Measurements from ENCODE around the gene LIG1. TPM values are rescaled to one million over a fixed set of nuclear protein-coding genes. Genes with fewer than 3 reads are reported as not detected.

Gene LIG1
- total RNA-seq, 4 donors from 2014 or later, result 30.0 to 66.1 (median 44.4) TPM

GRCh38 chr19:48122421-48122820 lies 47.7 kb downstream of the LIG1 start:
- peaks cover 37% of the 10 kb centered on the region for H3K36me3 ChIP-seq
- DNase-seq (ENCODE audit: low spot score in 2 of 2), result no peak
- no peaks in the 10 kb centered on the region for H3K9me3 ChIP-seq
- no peak overlapping the region for H3K4me3 ChIP-seq
- 69% methylated on average over 14 of the region's 14 CpGs for WGBS
- no peaks in the 10 kb centered on the region for H3K27me3 ChIP-seq
- peaks cover 20% of the 10 kb centered on the region for H3K4me1 ChIP-seq
- TF ChIP-seq EP300 (IDR thresholded peaks at IDR 0.05) (no peak), POLR2A (IDR thresholded peaks at IDR 0.05) (no peak), POLR2AphosphoS5 (IDR thresholded peaks at IDR 0.05) (no peak), CTCF (IDR thresholded peaks at IDR 0.05) (no peak)
- peak overlapping the region; percentile 66 for H3K27ac ChIP-seq

- Histone ChIP-seq H3K36me3 (peaks cover 35% of the 10 kb centered on the region), H3K27ac (peak overlapping the region; percentile 66), H3K27me3 (no peaks in the 10 kb centered on the region), H3K4me3 (no peak overlapping the region), H3K4me1 (peaks cover 20% of the 10 kb centered on the region), H3K9me3 (no peaks in the 10 kb centered on the region)
- DNase-seq (ENCODE audit: low spot score in 2 of 2), result no peak
- 63% methylated on average over 9 of the region's 10 CpGs for WGBS
- no peak for TF ChIP-seq POLR2A (IDR thresholded peaks at IDR 0.05)
- TF ChIP-seq CTCF (IDR thresholded peaks at IDR 0.05), result no peak
- no peak for TF ChIP-seq POLR2AphosphoS5 (IDR thresholded peaks at IDR 0.05)
- no peak for TF ChIP-seq EP300 (IDR thresholded peaks at IDR 0.05)
These were observed 48.2 kb downstream of the LIG1 start for GRCh38 chr19:48121909-48122371.

GRCh38 chr19:48121066-48121465 lies 49.1 kb downstream of the LIG1 start:
- no peaks in the 10 kb centered on the region for H3K9me3 ChIP-seq
- WGBS, result 93% methylated on average over 14 of the region's 14 CpGs
- peaks cover 41% of the 10 kb centered on the region for H3K36me3 ChIP-seq
- H3K27ac ChIP-seq, result no peak overlapping the region
- TF ChIP-seq POLR2AphosphoS5 (IDR thresholded peaks at IDR 0.05) (no peak), POLR2A (IDR thresholded peaks at IDR 0.05) (no peak), CTCF (IDR thresholded peaks at IDR 0.05) (no peak), EP300 (IDR thresholded peaks at IDR 0.05) (no peak)
- no peak overlapping the region for H3K4me3 ChIP-seq
- H3K4me1 ChIP-seq, result peaks cover 20% of the 10 kb centered on the region
- H3K27me3 ChIP-seq, result no peaks in the 10 kb centered on the region
- DNase-seq (ENCODE audit: low spot score in 2 of 2), result no peak

GRCh38 chr19:48120505-48120904 lies 49.6 kb downstream of the LIG1 start:
- peaks cover 44% of the 10 kb centered on the region for H3K36me3 ChIP-seq
- no peak overlapping the region for H3K27ac ChIP-seq
- 95% methylated on average over 2 of the region's 2 CpGs for WGBS
- no peak for DNase-seq (ENCODE audit: low spot score in 2 of 2)
- peaks cover 20% of the 10 kb centered on the region for H3K4me1 ChIP-seq
- TF ChIP-seq EP300 (IDR thresholded peaks at IDR 0.05) (no peak), CTCF (IDR thresholded peaks at IDR 0.05) (no peak), POLR2AphosphoS5 (IDR thresholded peaks at IDR 0.05) (no peak), POLR2A (IDR thresholded peaks at IDR 0.05) (no peak)
- no peak overlapping the region for H3K4me3 ChIP-seq
- H3K9me3 ChIP-seq, result no peaks in the 10 kb centered on the region
- no peaks in the 10 kb centered on the region for H3K27me3 ChIP-seq

- Histone ChIP-seq H3K4me3 (no peak overlapping the region), H3K27me3 (no peaks in the 10 kb centered on the region), H3K27ac (no peak overlapping the region), H3K4me1 (peaks cover 14% of the 10 kb centered on the region), H3K36me3 (peaks cover 39% of the 10 kb centered on the region), H3K9me3 (no peaks in the 10 kb centered on the region)
- WGBS, result 84% methylated on average over 11 of the region's 11 CpGs
- no peak for TF ChIP-seq POLR2AphosphoS5 (IDR thresholded peaks at IDR 0.05)
- TF ChIP-seq EP300 (IDR thresholded peaks at IDR 0.05), result no peak
- no peak for TF ChIP-seq CTCF (IDR thresholded peaks at IDR 0.05)
- no peak for TF ChIP-seq POLR2A (IDR thresholded peaks at IDR 0.05)
- no peak for DNase-seq (ENCODE audit: low spot score in 2 of 2)
These were observed 52.0 kb downstream of the LIG1 start for GRCh38 chr19:48118131-48118517.
